B cell (primary cell): Measurements from ENCODE around the gene OSBP2. TPM values are rescaled to one million over a fixed set of nuclear protein-coding genes. Genes with fewer than 3 reads are reported as not detected.

Experiments
- ATAC-seq: fragments of 200-7000 bp; cut with Tn5 transposase; one replicate; pipeline ENCODE4 v1.10.0; 2021; ENCODE audit warnings: low read depth, mild to moderate bottlenecking, moderate number of reproducible peaks, moderate library complexity
- CTCF ChIA-PET: fragments of 350-600 bp; sonication (Branson Sonifier 250); formaldehyde crosslinking; loops from one replicate; lab custom pipeline; 2021; ENCODE audit warnings: antibody characterized with exemption, inconsistent platforms; lab: Charles Lee
- POLR2A ChIA-PET: fragments of 350-600 bp; sonication (Branson Sonifier 250); formaldehyde crosslinking; loops from one replicate; lab custom pipeline; 2021; ENCODE audit warnings: antibody characterized with exemption; lab: Charles Lee
- DNase-seq: peaks from one replicate; pipeline ENCODE4 v3.0.0; 2013
- H2AFZ ChIP-seq: 2 replicates; pipeline ENCODE4 v1.6.1; 2012; ENCODE audit warnings: mild to moderate bottlenecking, low read depth, low read length; ENCODE audit not compliant: insufficient read depth, poor library complexity, severe bottlenecking
- H3K27ac ChIP-seq, 2 donors: 1 replicate in 1 of 2; 2 replicates in 1 of 2; pipeline ENCODE4 v1.5.1; 2012 to 2013; ENCODE audit warnings: low read length in 2 of 2, mild to moderate bottlenecking in 2 of 2, moderate library complexity in 1 of 2
- H3K27me3 ChIP-seq, 4 experiments: fragments of 200-600 bp in 1 of 4; sonication (generic) in 1 of 4; replicated peaks in 1 of 4; 1 replicate in 2 of 4; 2 replicates in 2 of 4; pipeline versions ENCODE4 v1.6.1 to v1.7.0; 2013 to 2016; ENCODE audit warnings: low read length in 3 of 4, mild to moderate bottlenecking in 2 of 4, mixed read lengths in 1 of 4, moderate library complexity in 1 of 4; ENCODE audit not compliant: insufficient read depth in 4 of 4, control insufficient read depth in 3 of 4; ENCODE audit errors: control extremely low read depth in 1 of 4
- H3K36me3 ChIP-seq, 2 experiments: replicated peaks in 1 of 2; 1 replicate in 1 of 2; 2 replicates in 1 of 2; pipeline versions ENCODE4 v1.6.1 to v1.7.1; 2013; ENCODE audit warnings: low read length in 1 of 2; ENCODE audit not compliant: insufficient read depth in 2 of 2, control insufficient read depth in 1 of 2; ENCODE audit errors: control extremely low read depth in 1 of 2, extremely low read depth in 1 of 2
- H3K4me1 ChIP-seq, 2 donors: fragments of 200-600 bp in 1 of 2; sonication (generic) in 1 of 2; 1 replicate in 1 of 2; 2 replicates in 1 of 2; pipeline versions ENCODE4 v1.5.1 to v1.6.1; 2013 to 2017; ENCODE audit warnings: low read length in 2 of 2; ENCODE audit not compliant: control insufficient read depth in 2 of 2, insufficient read depth in 2 of 2
- H3K4me2 ChIP-seq: replicated peaks from 2 replicates; pipeline ENCODE3; 2012; ENCODE audit warnings: mild to moderate bottlenecking, low read depth, low read length; ENCODE audit not compliant: poor library complexity, severe bottlenecking
- H3K4me3 ChIP-seq, 5 experiments: fragments of 200-600 bp in 1 of 5; sonication (generic) in 1 of 5; 1 replicate in 3 of 5; 2 replicates in 2 of 5; pipeline versions ENCODE4 v1.5.1 to v1.7.0; 2011 to 2016; ENCODE audit warnings: low read length in 4 of 5, mild to moderate bottlenecking in 4 of 5, low read depth in 2 of 5, control low read depth in 1 of 5, moderate library complexity in 1 of 5; ENCODE audit not compliant: insufficient read depth in 1 of 5; ENCODE audit errors: control extremely low read depth in 1 of 5, extremely low read depth in 1 of 5
- H3K79me2 ChIP-seq: fragments of 200-600 bp; sonication (generic); one replicate; pipeline ENCODE4 v1.6.0; 2016; ENCODE audit warnings: low read length; ENCODE audit not compliant: control insufficient read depth, insufficient read depth
- H3K9ac ChIP-seq: fragments of 200-600 bp; sonication (generic); 2 replicates; pipeline ENCODE4 v1.6.1; 2017; ENCODE audit warnings: mild to moderate bottlenecking, low read length, moderate library complexity
- H3K9me3 ChIP-seq, 3 donors: one replicate each; pipeline versions ENCODE4 v1.6.1 to v1.7.1; 2013; ENCODE audit warnings: low read length in 2 of 3; ENCODE audit not compliant: control insufficient read depth in 2 of 3, insufficient read depth in 1 of 3; ENCODE audit errors: control extremely low read depth in 1 of 3
- H4K20me1 ChIP-seq: 2 replicates; pipeline ENCODE4 v1.6.0; 2012; ENCODE audit warnings: mild to moderate bottlenecking, low read length; ENCODE audit not compliant: insufficient read depth, control insufficient read depth, poor library complexity, severe bottlenecking
- H3K27ac Mint-ChIP-seq: one replicate; pipeline ENCODE4 v1.8.0; 2021; ENCODE audit warnings: mixed read lengths
- H3K27me3 Mint-ChIP-seq: one replicate; pipeline ENCODE4 v1.8.0; 2021; ENCODE audit warnings: mixed read lengths
- H3K4me1 Mint-ChIP-seq: one replicate; pipeline ENCODE4 v1.8.0; 2021; ENCODE audit warnings: mixed read lengths
- H3K4me3 Mint-ChIP-seq: one replicate; pipeline ENCODE4 v1.8.0; 2021; ENCODE audit warnings: mixed read lengths
- H3K9me3 Mint-ChIP-seq: one replicate; pipeline ENCODE4 v1.8.0; 2022; ENCODE audit warnings: mixed read lengths; ENCODE audit not compliant: insufficient read depth
- EZH2 ChIP-seq: IDR thresholded peaks from 2 replicates; pipeline ENCODE4 v1.6.1; 2012; ENCODE audit warnings: borderline replicate concordance, low read depth, mild to moderate bottlenecking, moderate library complexity, low read length; ENCODE audit not compliant: insufficient read depth, poor library complexity, severe bottlenecking
- WGBS: methylation state at CpG from one replicate; pipeline ENCODE4 v1.1.5; 2013; ENCODE audit warnings: missing lambda C conversion rate; ENCODE audit not compliant: insufficient coverage; 5-methylcytosine and 5-hydroxymethylcytosine counted together
- intact Hi-C: fragments of 100-400 bp; cut with micrococcal nuclease; formaldehyde crosslinking; loops from one replicate; pipeline ENCODE4 v1.10.0; 2022
- polyA plus RNA-seq: library from polyadenylated mRNA; depleted of rRNA; stranded (reverse); fragments of >200 nt; gene quantifications from 2 replicates; pipeline ENCODE4 v1.2.3, GENCODE V29; 2012
- total RNA-seq, 2 donors: library from RNA; stranded (reverse); fragments of 120-200 nt in 1 of 2; gene quantifications; 1 replicate in 1 of 2; 2 replicates in 1 of 2; pipeline versions ENCODE4 v1.2.3 to v1.2.4, GENCODE V29; 2013 to 2022
- TF ChIP-seq, protein P1 (sequence below): fragments of 200-600 bp; IDR thresholded peaks from one replicate; pipeline ENCODE4 v1.8.0; 2022; ENCODE audit warnings: antibody characterized with exemption, mild to moderate bottlenecking

Gene OSBP2
- total and polyA plus RNA-seq, 2 donors (not counting 1 experiment from before 2014, with no cell fraction given), result 0.10 to 1.0 TPM

DNA sequence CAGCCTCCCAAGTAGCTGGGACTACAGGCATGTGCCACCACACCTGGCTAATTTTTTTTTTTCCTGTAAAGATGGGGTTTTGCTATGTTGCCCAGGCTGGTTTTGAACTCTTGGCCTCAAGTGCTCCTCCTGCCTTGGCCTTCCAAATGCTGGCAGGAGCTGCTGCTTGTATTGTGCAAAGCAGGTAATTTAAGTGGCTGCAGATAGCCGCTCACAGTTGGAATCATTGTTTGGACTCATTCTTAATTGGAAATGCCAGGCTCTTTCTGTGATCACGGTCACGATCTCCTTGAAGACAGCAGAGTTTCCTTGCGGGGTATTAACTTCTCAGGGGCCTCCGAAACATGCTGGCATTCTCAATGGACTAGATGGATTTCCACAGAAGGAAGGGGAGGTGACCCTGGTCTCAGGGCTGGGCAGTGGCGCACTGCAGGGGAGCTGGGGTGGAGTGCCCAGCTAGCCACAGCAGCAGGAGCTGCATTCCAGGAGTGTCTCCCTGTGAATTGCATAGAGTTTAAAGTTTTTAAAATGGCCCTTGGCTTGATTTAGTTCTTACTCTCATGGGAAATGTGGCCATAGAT lies 137.8 kb downstream of the OSBP2 start:
- no peaks in the 10 kb centered on the region for H3K4me1 ChIP-seq
- Mint-ChIP-seq H3K27ac (no peak overlapping the region), H3K9me3 (no peaks in the 10 kb centered on the region), H3K27me3 (peaks cover 39% of the 10 kb centered on the region), H3K4me3 (no peak overlapping the region), H3K4me1 (no peaks in the 10 kb centered on the region)
- no peak overlapping the region for H2AFZ ChIP-seq
- WGBS, result 99% methylated on average over 6 of the region's 6 CpGs
- H3K9me3 ChIP-seq, result peaks cover 0 to 3% (median 0%) of the 10 kb centered on the region in 3 donors
- H3K36me3 ChIP-seq, result no peaks in the 10 kb centered on the region
- H4K20me1 ChIP-seq, result no peaks in the 10 kb centered on the region
- H3K9ac ChIP-seq, result no peak overlapping the region
- H3K27me3 ChIP-seq, result peaks cover 0 to 7% (median 0%) of the 10 kb centered on the region in 4 experiments
- no peak for DNase-seq
- CTCF ChIA-PET, result no interaction called here
- intact Hi-C loops, result no loop called here
- no peak overlapping the region for H3K27ac ChIP-seq
- no peak for ATAC-seq
- no peaks in the 10 kb centered on the region for H3K79me2 ChIP-seq
- H3K4me3 ChIP-seq, result no peak overlapping the region
- POLR2A ChIA-PET, result no interaction called here
- TF ChIP-seq, protein P1, sequence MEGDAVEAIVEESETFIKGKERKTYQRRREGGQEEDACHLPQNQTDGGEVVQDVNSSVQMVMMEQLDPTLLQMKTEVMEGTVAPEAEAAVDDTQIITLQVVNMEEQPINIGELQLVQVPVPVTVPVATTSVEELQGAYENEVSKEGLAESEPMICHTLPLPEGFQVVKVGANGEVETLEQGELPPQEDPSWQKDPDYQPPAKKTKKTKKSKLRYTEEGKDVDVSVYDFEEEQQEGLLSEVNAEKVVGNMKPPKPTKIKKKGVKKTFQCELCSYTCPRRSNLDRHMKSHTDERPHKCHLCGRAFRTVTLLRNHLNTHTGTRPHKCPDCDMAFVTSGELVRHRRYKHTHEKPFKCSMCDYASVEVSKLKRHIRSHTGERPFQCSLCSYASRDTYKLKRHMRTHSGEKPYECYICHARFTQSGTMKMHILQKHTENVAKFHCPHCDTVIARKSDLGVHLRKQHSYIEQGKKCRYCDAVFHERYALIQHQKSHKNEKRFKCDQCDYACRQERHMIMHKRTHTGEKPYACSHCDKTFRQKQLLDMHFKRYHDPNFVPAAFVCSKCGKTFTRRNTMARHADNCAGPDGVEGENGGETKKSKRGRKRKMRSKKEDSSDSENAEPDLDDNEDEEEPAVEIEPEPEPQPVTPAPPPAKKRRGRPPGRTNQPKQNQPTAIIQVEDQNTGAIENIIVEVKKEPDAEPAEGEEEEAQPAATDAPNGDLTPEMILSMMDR, result no peak
- TF ChIP-seq EZH2, result no peak
- no peak overlapping the region for H3K4me2 ChIP-seq

GRCh38 chr22:30833322-30833721 lies 138.6 kb downstream of the OSBP2 start:
- H3K4me1 ChIP-seq, result no peaks in the 10 kb centered on the region
- ATAC-seq (no peak), DNase-seq (no peak)
- CTCF ChIA-PET, result no interaction called here
- H3K27me3 ChIP-seq, result peaks cover 0 to 8% (median 0%) of the 10 kb centered on the region in 4 experiments
- H3K27me3 Mint-ChIP-seq, result peaks cover 39% of the 10 kb centered on the region
- H3K9me3 ChIP-seq, result peaks cover 0 to 8% (median 3%) of the 10 kb centered on the region in 3 donors
- no peak overlapping the region for H3K4me2 ChIP-seq
- H2AFZ ChIP-seq, result no peak overlapping the region
- no peak overlapping the region for H3K9ac ChIP-seq
- WGBS, result no CpG with 5 or more reads among the region's 2 CpGs
- TF ChIP-seq, protein P1, result no peak
- TF ChIP-seq EZH2, result no peak
- POLR2A ChIA-PET, result no interaction called here
- H3K4me3 Mint-ChIP-seq, result no peak overlapping the region
- no peak overlapping the region for H3K4me3 ChIP-seq
- peaks cover 2% of the 10 kb centered on the region for H3K9me3 Mint-ChIP-seq
- no peak overlapping the region for H3K27ac ChIP-seq
- no peaks in the 10 kb centered on the region for H3K79me2 ChIP-seq
- no peaks in the 10 kb centered on the region for H3K4me1 Mint-ChIP-seq
- no peaks in the 10 kb centered on the region for H3K36me3 ChIP-seq
- intact Hi-C loops, result no loop called here
- H3K27ac Mint-ChIP-seq, result no peak overlapping the region
- no peaks in the 10 kb centered on the region for H4K20me1 ChIP-seq
